ENCODE measurements around the gene RAB29.

The RAB29 gene

GRCh38 chr1:205719762-205720161 is 55.5 kb downstream of the RAB29 start:
- DNase-seq (ENCODE audit: low read depth), result no peak

DNA sequence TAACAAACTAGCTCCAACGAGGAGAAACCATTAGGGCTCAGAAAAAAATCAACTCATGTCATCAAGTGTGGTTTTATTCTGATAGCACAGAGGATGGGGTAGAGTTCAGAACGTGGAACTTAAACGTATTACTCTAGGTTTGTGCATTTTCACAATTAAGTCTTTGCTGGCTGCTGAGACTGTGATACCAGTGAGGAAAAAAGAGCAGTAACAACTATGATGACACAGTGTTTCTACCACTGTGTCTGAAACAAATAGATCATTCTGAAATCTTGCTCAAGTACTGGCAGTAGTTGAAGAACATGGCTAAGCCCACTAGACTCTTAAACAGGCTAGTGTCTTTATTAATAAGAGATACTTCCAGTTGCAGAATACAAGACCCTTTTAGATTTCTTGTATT is 56.3 kb downstream of the RAB29 start:
- no peak for DNase-seq (ENCODE audit: low read depth)

Data from stimulated activated CD8-positive, alpha-beta memory T cell treated with anti-CD3 and anti-CD28 coated beads, Interleukin-12 subunit alpha, Interleukin-12 subunit beta, amount 100 ng/mL, for 1 hour (primary cell).